GM10248 (cell line): ENCODE results near the gene IGF2.

Experiments
- CTCF ChIA-PET: fragments of 300-600 bp; sonication (Branson Sonifier 250); formaldehyde crosslinking; extraction: SDS; loops from one replicate; lab custom pipeline; 2021; ENCODE audit warnings: antibody characterized with exemption; lab: Yijun Ruan, JAX
- POLR2A ChIA-PET: fragments of 350-650 bp; sonication (Branson Sonifier 250); formaldehyde crosslinking; extraction: SDS; loops from one replicate; lab custom pipeline; 2020; ENCODE audit warnings: antibody characterized with exemption; lab: Yijun Ruan, JAX
- DNase-seq: peaks from one replicate; pipeline ENCODE4 v3.0.0; 2012; ENCODE audit errors: extremely low spot score
- CTCF ChIP-seq: IDR thresholded peaks from 2 replicates; pipeline ENCODE4 v1.5.1; 2012; ENCODE audit warnings: mild to moderate bottlenecking, low read depth; ENCODE audit errors: extremely low read depth, missing control alignments, control extremely low read depth

Gene IGF2

GRCh38 chr11:2093575-2094353, 45.4 kb downstream of the IGF2 start:
- no peak for TF ChIP-seq CTCF
- no peak for DNase-seq
- POLR2A ChIA-PET, result no interaction called here
- CTCF ChIA-PET, result interaction anchor here (1.3 to 2.0 kb wide), 2 partner anchors 57 to 58 kb away, joined by 4 to 5 read pairs; no protein-coding TSS in a partner anchor

GRCh38 chr11:2092956-2093412, 46.2 kb downstream of the IGF2 start:
- POLR2A ChIA-PET, result no interaction called here
- TF ChIP-seq CTCF, result no peak
- no peak for DNase-seq
- CTCF ChIA-PET, result interaction anchor here (2.0 kb wide), 1 partner anchor 58 kb away, joined by 5 read pairs; no protein-coding TSS in a partner anchor

GRCh38 chr11:2092464-2092910, 46.7 kb downstream of the IGF2 start:
- DNase-seq, result no peak
- ChIA-PET POLR2A (no interaction called here), CTCF (interaction anchor here (2.0 kb wide), 1 partner anchor 59 kb away, joined by 5 read pairs; no protein-coding TSS in a partner anchor)
- TF ChIP-seq CTCF, result no peak

GRCh38 chr11:2091786-2092463, 47.3 kb downstream of the IGF2 start:
- ChIA-PET POLR2A (no interaction called here), CTCF (interaction anchor here (2.0 kb wide), 1 partner anchor 59 kb away, joined by 5 read pairs; no protein-coding TSS in a partner anchor)
- no peak for TF ChIP-seq CTCF
- no peak for DNase-seq

- CTCF ChIA-PET, result no interaction called here
- no peak for TF ChIP-seq CTCF
- DNase-seq, result no peak
- POLR2A ChIA-PET, result no interaction called here
Measured at GRCh38 chr11:2091112-2091746, 48.0 kb downstream of the IGF2 start.
